Colonic mucosa (tissue), 4 donors: ENCODE measurements around the gene CDKAL1. TPM values are rescaled to one million over a fixed set of nuclear protein-coding genes. Genes with fewer than 3 reads are reported as not detected.

Experiments
- DNase-seq: peaks from one replicate; pipeline ENCODE4 v3.0.0-alpha.2; 2020
- H3K27ac ChIP-seq: fragments of 200-600 bp; one replicate; pipeline ENCODE4 v1.8.0; 2021
- H3K27me3 ChIP-seq: fragments of 200-600 bp; one replicate; pipeline ENCODE4 v1.8.0; 2021
- H3K36me3 ChIP-seq: fragments of 200-600 bp; one replicate; pipeline ENCODE4 v1.8.0; 2021
- H3K4me1 ChIP-seq: fragments of 200-600 bp; one replicate; pipeline ENCODE4 v1.8.0; 2021; ENCODE audit warnings: mild to moderate bottlenecking
- H3K4me3 ChIP-seq: fragments of 200-600 bp; one replicate; pipeline ENCODE4 v1.8.0; 2021
- H3K9ac ChIP-seq, 2 donors: one replicate each; pipeline ENCODE4 v1.7.0; 2013; ENCODE audit warnings: control low read depth in 2 of 2, low read depth in 2 of 2, low read length in 2 of 2
- H3K9me3 ChIP-seq: fragments of 200-600 bp; one replicate; pipeline ENCODE4 v1.8.0; 2021
- intact Hi-C: fragments of 100-400 bp; cut with DNase I; formaldehyde crosslinking; loops from one replicate; pipeline ENCODE4 v1.14.1; 2022
- total RNA-seq, 2 donors: library from RNA; stranded (reverse); fragmentation: NEBNext Ultra II Directional in 1 of 2; extraction: Animal tissue kit (Norgen Biotek cat#: 25700) in 1 of 2; gene quantifications; one replicate each; pipeline ENCODE4 v1.2.1, GENCODE V29; 2021
- TF ChIP-seq, protein P1 (sequence below): fragments of 200-600 bp; IDR thresholded peaks from one replicate; pipeline ENCODE4 v1.8.0; 2022; ENCODE audit warnings: antibody characterized with exemption, mild to moderate bottlenecking
- donor health status: healthy.
- donor health status: DM: no; HTN: no; CAD: no.
- donor health status: DM: no; HTN: no; CAD: no.

The CDKAL1 gene
- total RNA-seq, 2 donors from 2014 or later: 13.8 to 14.2 TPM

DNA sequence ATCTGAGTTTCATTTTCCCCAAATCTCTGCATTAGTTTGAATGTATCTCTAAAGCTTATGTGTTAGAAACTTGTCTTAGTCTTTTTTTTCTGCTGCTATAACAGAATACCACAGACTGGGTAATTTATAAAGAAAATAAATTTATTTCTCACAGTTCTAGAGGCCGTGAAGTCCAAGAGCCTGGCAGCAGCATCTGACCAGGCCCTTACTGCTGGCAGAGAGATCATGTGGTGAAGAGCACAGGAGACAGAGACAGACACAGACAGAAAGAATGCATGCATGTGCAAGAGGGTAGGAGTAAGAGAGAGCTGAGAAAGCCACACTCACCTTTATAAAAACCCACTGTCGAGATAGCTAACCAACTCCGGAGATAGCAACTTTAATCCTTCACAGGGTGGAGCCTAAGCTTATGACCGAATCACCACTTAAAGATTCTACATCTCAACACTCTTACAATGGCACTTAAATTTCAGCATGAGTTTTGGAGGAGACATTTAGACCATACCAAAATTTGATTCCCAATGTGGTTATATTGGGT is 646.6 kb downstream of the CDKAL1 start:
- Histone ChIP-seq H3K4me1 (no peaks in the 10 kb centered on the region), H3K9me3 (no peaks in the 10 kb centered on the region), H3K27ac (no peak overlapping the region), H3K27me3 (no peaks in the 10 kb centered on the region), H3K9ac (no peak overlapping the region), H3K4me3 (no peak overlapping the region), H3K36me3 (no peaks in the 10 kb centered on the region)
- intact Hi-C loops: no loop called here
- DNase-seq: no peak
- TF ChIP-seq, protein P1, sequence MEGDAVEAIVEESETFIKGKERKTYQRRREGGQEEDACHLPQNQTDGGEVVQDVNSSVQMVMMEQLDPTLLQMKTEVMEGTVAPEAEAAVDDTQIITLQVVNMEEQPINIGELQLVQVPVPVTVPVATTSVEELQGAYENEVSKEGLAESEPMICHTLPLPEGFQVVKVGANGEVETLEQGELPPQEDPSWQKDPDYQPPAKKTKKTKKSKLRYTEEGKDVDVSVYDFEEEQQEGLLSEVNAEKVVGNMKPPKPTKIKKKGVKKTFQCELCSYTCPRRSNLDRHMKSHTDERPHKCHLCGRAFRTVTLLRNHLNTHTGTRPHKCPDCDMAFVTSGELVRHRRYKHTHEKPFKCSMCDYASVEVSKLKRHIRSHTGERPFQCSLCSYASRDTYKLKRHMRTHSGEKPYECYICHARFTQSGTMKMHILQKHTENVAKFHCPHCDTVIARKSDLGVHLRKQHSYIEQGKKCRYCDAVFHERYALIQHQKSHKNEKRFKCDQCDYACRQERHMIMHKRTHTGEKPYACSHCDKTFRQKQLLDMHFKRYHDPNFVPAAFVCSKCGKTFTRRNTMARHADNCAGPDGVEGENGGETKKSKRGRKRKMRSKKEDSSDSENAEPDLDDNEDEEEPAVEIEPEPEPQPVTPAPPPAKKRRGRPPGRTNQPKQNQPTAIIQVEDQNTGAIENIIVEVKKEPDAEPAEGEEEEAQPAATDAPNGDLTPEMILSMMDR: no peak

- intact Hi-C loops: no loop called here
- TF ChIP-seq, protein P1: no peak
- H3K9me3 ChIP-seq: no peaks in the 10 kb centered on the region
- no peak overlapping the region for H3K9ac ChIP-seq
- H3K4me3 ChIP-seq: no peak overlapping the region
- no peak for DNase-seq
- H3K27ac ChIP-seq: no peak overlapping the region
- H3K36me3 ChIP-seq: no peaks in the 10 kb centered on the region
- H3K4me1 ChIP-seq: no peaks in the 10 kb centered on the region
- no peaks in the 10 kb centered on the region for H3K27me3 ChIP-seq
Observed at GRCh38 chr6:21181866-21182265, 647.6 kb downstream of the CDKAL1 start.

- no peak for DNase-seq
- intact Hi-C loops: no loop called here
- TF ChIP-seq, protein P1: no peak
- Histone ChIP-seq H3K27ac (no peak overlapping the region), H3K9ac (no peak overlapping the region), H3K4me3 (no peak overlapping the region), H3K27me3 (no peaks in the 10 kb centered on the region), H3K36me3 (no peaks in the 10 kb centered on the region), H3K9me3 (no peaks in the 10 kb centered on the region), H3K4me1 (no peaks in the 10 kb centered on the region)
Observed at GRCh38 chr6:21182589-21182988, 648.3 kb downstream of the CDKAL1 start.

DNA sequence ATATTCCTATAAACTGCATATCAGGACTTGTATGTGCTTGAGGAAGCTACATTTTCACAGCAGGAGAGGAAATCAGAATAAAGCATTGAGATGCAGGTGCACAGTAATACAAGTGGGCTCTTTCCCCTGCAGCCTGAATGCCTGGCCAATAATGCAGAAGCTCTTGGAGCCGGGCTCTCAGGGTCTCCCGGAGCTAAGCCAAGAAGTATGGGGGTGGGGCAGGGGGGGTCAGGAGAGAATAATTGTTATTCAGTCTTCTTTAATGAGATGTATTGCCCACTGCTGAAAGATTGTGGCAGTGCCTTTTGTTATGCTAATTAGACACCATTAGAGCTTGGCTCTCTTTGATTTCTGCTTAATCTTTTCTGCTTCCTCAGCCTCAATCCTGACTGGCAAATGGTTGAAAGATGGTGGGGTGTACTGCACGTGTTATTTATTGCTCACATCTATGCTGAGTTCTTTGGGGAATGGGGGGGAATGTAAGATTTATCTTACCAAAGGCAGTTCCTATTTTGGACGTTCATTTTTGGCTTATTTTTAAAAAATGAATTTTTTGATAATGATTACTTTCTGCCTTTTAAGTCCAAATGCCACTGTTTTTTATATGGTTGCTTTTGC is 651.7 kb downstream of the CDKAL1 start:
- Histone ChIP-seq H3K9ac (no peak overlapping the region), H3K27ac (no peak overlapping the region), H3K4me3 (no peak overlapping the region), H3K27me3 (no peaks in the 10 kb centered on the region), H3K36me3 (no peaks in the 10 kb centered on the region), H3K9me3 (no peaks in the 10 kb centered on the region), H3K4me1 (no peaks in the 10 kb centered on the region)
- intact Hi-C loops: no loop called here
- TF ChIP-seq, protein P1: no peak
- DNase-seq: no peak

GRCh38 chr6:21186479-21187055 is 652.3 kb downstream of the CDKAL1 start:
- no peaks in the 10 kb centered on the region for H3K9me3 ChIP-seq
- H3K27ac ChIP-seq: no peak overlapping the region
- H3K4me3 ChIP-seq: no peak overlapping the region
- H3K36me3 ChIP-seq: no peaks in the 10 kb centered on the region
- H3K27me3 ChIP-seq: no peaks in the 10 kb centered on the region
- intact Hi-C loops: no loop called here
- TF ChIP-seq, protein P1: no peak
- DNase-seq: no peak
- H3K9ac ChIP-seq: no peak overlapping the region
- no peaks in the 10 kb centered on the region for H3K4me1 ChIP-seq
